ENCODE data around the gene TAX1BP1.

Gene TAX1BP1

GRCh38 chr7:27822245-27822644 lies 82.3 kb downstream of the TAX1BP1 start:
- TF ChIP-seq CTCF (IDR thresholded peaks at IDR 0.05; ENCODE audit: extremely low read depth, missing control alignments): no peak
- no peak for DNase-seq (ENCODE audit: low spot score)

GRCh38 chr7:27825891-27826290 lies 85.9 kb downstream of the TAX1BP1 start:
- no peak for TF ChIP-seq CTCF (IDR thresholded peaks at IDR 0.05; ENCODE audit: extremely low read depth, missing control alignments)

GRCh38 chr7:27826357-27826756 lies 86.4 kb downstream of the TAX1BP1 start:
- no peak for DNase-seq (ENCODE audit: low spot score)
- TF ChIP-seq CTCF (IDR thresholded peaks at IDR 0.05; ENCODE audit: extremely low read depth, missing control alignments): no peak

More at GRCh38 chr7:27825891-27826290, 85.9 kb downstream of the TAX1BP1 start:
- no peak for DNase-seq (ENCODE audit: low spot score)

GRCh38 chr7:27834179-27834921 lies 94.4 kb downstream of the TAX1BP1 start:
- DNase-seq (ENCODE audit: low spot score): no peak
- TF ChIP-seq CTCF (IDR thresholded peaks at IDR 0.05; ENCODE audit: extremely low read depth, missing control alignments): no peak

GRCh38 chr7:27835376-27835775 lies 95.4 kb downstream of the TAX1BP1 start:
- TF ChIP-seq CTCF (IDR thresholded peaks at IDR 0.05; ENCODE audit: extremely low read depth, missing control alignments): no peak
- DNase-seq (ENCODE audit: low spot score): no peak

GRCh38 chr7:27836536-27836935 lies 96.6 kb downstream of the TAX1BP1 start:
- no peak for DNase-seq (ENCODE audit: low spot score)
- no peak for TF ChIP-seq CTCF (IDR thresholded peaks at IDR 0.05; ENCODE audit: extremely low read depth, missing control alignments)

- no peak for TF ChIP-seq CTCF (IDR thresholded peaks at IDR 0.05; ENCODE audit: extremely low read depth, missing control alignments)
- no peak for DNase-seq (ENCODE audit: low spot score)
Measured at GRCh38 chr7:27839099-27839498, 99.1 kb downstream of the TAX1BP1 start.
